ENCODE measurements around the gene WDR81. TPM values are rescaled to one million over a fixed set of nuclear protein-coding genes. Genes with fewer than 3 reads are reported as not detected.
A peak's percentile ranks its signal among the peaks of the same experiment; 100 is the strongest.

WDR81 gene
- total RNA-seq, 1 experiment from 2014 or later, result 17.4 TPM

DNA sequence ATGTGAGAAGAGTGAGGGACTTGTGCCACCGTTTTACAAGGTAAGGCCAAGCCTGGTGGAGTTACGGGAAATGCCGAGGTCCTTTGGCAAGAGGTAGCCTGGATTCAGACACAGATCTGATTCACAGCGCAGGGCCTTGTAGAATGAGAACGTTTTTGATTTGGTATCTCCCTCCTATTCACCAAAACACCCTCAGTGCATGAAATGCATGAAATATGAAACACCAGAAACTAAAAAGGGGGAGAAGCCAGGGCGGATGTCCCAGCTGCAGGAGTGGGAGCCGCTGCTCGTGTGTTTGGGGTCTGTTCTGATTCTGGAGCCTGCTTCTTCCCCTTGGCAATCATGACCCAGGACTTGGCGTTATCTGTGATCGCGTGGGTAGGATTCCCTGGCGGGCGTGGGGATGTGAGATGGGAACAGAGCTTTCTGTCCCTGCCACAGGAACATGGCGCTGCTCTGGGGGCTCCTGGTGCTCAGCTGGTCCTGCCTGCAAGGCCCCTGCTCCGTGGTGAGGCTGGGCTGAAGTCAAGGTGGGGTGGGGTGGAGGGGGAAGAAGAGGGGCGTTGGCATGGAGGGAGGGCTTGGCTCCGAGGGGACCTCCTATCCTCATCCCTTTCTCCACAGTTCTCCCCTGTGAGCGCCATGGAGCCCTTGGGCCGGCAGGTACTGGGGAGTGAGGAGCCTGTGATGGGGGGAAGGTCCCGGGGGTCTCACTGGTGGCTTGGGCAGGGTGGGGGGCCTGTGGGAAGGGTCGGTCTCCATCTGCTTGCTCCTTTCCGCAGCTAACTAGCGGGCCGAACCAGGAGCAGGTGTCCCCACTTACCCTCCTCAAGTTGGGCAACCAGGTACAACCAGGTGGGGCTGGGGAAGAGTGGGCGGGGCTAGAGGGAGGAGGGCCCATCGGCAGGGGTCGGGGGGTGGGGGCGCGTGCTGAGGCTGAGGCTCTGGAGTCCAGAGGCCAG is 20.3 kb downstream of the WDR81 start:
- BruUV-seq (replicated peaks), result no TSS peak
- ChIA-PET CTCF (no interaction called here), POLR2A (no interaction called here)
- H3K36me3 Mint-ChIP-seq (ENCODE audit: insufficient read depth, unreplicated experiment), result no peaks in the 10 kb centered on the region
- no peak overlapping the region for H3K4me3 Mint-ChIP-seq (ENCODE audit: unreplicated experiment)
- no peaks in the 10 kb centered on the region for H3K27me3 Mint-ChIP-seq (ENCODE audit: insufficient read depth, unreplicated experiment)
- H3K9me3 Mint-ChIP-seq (ENCODE audit: unreplicated experiment), result no peaks in the 10 kb centered on the region
- no peaks in the 10 kb centered on the region for H3K4me1 Mint-ChIP-seq (ENCODE audit: insufficient read depth, unreplicated experiment)
- no peak for DNase-seq (ENCODE audit: unreplicated experiment)
- TF ChIP-seq, protein P1, sequence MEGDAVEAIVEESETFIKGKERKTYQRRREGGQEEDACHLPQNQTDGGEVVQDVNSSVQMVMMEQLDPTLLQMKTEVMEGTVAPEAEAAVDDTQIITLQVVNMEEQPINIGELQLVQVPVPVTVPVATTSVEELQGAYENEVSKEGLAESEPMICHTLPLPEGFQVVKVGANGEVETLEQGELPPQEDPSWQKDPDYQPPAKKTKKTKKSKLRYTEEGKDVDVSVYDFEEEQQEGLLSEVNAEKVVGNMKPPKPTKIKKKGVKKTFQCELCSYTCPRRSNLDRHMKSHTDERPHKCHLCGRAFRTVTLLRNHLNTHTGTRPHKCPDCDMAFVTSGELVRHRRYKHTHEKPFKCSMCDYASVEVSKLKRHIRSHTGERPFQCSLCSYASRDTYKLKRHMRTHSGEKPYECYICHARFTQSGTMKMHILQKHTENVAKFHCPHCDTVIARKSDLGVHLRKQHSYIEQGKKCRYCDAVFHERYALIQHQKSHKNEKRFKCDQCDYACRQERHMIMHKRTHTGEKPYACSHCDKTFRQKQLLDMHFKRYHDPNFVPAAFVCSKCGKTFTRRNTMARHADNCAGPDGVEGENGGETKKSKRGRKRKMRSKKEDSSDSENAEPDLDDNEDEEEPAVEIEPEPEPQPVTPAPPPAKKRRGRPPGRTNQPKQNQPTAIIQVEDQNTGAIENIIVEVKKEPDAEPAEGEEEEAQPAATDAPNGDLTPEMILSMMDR (IDR thresholded peaks at IDR 0.05; ENCODE audit: unreplicated experiment), result no peak
- intact Hi-C loops (cut with micrococcal nuclease), result no loop called here
- H3K27ac Mint-ChIP-seq (ENCODE audit: low read depth, unreplicated experiment), result no peak overlapping the region

DNA sequence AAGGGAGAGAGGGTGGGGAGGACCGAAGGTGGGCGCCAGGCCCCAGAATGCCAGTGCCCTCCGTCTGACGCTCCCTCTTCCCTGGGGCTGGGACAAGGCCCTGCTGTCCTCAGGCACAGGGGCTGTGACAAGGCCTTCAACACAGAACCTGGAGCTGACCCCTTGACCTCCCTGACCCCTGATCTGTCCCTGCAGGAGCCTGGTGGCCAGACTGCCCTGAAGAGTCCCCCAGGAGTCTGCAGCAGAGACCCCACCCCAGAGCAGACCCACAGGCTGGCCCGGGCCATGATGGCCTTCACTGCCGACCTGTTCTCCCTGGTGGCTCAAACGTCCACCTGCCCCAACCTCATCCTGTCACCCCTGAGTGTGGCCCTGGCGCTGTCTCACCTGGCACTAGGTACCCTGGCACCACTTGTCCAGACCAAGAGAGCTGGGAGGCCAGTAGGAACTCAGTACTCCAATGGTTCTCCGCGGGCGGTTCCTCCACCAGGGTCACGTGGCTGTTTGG is 21.1 kb downstream of the WDR81 start:
- DNase-seq (ENCODE audit: unreplicated experiment), result no peak
- TF ChIP-seq, protein P1 (IDR thresholded peaks at IDR 0.05; ENCODE audit: unreplicated experiment), result no peak
- Mint-ChIP-seq H3K27ac (ENCODE audit: low read depth, unreplicated experiment) (no peak overlapping the region), H3K9me3 (ENCODE audit: unreplicated experiment) (no peaks in the 10 kb centered on the region), H3K4me3 (ENCODE audit: unreplicated experiment) (no peak overlapping the region), H3K36me3 (ENCODE audit: insufficient read depth, unreplicated experiment) (no peaks in the 10 kb centered on the region), H3K27me3 (ENCODE audit: insufficient read depth, unreplicated experiment) (no peaks in the 10 kb centered on the region), H3K4me1 (ENCODE audit: insufficient read depth, unreplicated experiment) (no peaks in the 10 kb centered on the region)
- intact Hi-C loops (cut with micrococcal nuclease), result no loop called here
- ChIA-PET CTCF (interaction anchor here (1.4 kb wide), 2 partner anchors 25 to 38 kb away, joined by 4 to 5 read pairs; no protein-coding TSS in a partner anchor), POLR2A (interaction anchor here (2.1 kb wide), 1 partner anchor 15 kb away, joined by 8 read pairs; no protein-coding TSS in a partner anchor)
- no TSS peak for BruUV-seq (replicated peaks)

DNA sequence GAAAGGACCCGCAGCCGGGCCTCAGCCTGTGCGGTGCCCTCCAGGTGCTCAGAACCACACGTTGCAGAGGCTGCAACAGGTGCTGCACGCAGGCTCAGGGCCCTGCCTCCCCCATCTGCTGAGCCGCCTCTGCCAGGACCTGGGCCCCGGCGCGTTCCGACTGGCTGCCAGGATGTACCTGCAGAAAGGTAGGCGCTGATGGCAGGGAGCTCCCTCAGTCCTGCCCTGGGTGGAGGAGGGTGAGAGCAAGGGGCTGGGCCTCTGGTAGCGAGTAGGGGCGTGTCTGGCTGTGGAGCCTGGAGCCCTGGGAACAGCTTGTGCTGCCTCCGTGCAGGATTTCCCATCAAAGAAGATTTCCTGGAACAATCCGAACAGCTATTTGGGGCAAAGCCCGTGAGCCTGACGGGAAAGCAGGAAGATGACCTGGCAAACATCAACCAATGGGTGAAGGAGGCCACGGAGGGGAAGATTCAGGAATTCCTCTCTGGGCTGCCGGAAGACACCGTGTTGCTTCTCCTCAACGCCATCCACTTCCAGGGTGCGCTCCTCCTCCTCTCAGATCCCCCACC is 22.6 kb downstream of the WDR81 start:
- intact Hi-C loops (cut with micrococcal nuclease), result no loop called here
- POLR2A ChIA-PET, result interaction anchor here (0.7 to 2.1 kb wide), 5 partner anchors 10 to 27 kb away, joined by 3 to 8 read pairs (median 3); no protein-coding TSS in a partner anchor
- no peaks in the 10 kb centered on the region for H3K27me3 Mint-ChIP-seq (ENCODE audit: insufficient read depth, unreplicated experiment)
- CTCF ChIA-PET, result interaction anchor here (0.9 to 1.4 kb wide), 2 partner anchors 17 to 37 kb away, joined by 5 read pairs; no protein-coding TSS in a partner anchor
- no peak overlapping the region for H3K27ac Mint-ChIP-seq (ENCODE audit: low read depth, unreplicated experiment)
- H3K4me1 Mint-ChIP-seq (ENCODE audit: insufficient read depth, unreplicated experiment), result no peaks in the 10 kb centered on the region
- peak; percentile 72 for DNase-seq (ENCODE audit: unreplicated experiment)
- no peaks in the 10 kb centered on the region for H3K36me3 Mint-ChIP-seq (ENCODE audit: insufficient read depth, unreplicated experiment)
- no TSS peak for BruUV-seq (replicated peaks)
- no peaks in the 10 kb centered on the region for H3K9me3 Mint-ChIP-seq (ENCODE audit: unreplicated experiment)
- H3K4me3 Mint-ChIP-seq (ENCODE audit: unreplicated experiment), result no peak overlapping the region
- TF ChIP-seq, protein P1 (IDR thresholded peaks at IDR 0.05; ENCODE audit: unreplicated experiment), result no peak

DNA sequence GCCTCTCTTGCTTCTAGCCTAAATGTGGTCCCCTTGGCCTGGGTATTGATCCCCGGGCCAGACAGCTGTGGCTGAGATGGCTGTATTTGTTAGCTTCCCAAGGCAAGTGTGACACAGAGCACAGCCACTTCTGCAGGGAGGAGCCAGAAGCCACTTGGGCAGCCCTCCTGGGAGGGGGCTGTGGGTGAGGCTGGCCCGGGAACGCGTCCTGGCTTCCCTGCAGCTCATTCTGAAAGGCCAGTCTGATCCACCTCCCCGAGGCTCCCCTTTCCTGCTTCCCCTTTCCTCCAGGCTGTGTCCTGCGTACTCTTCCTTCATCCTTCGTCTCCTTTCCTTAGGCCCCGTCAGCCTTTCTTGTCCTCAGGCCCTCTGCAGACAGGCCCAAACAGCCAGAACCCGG is 26.1 kb downstream of the WDR81 start:
- H3K27me3 Mint-ChIP-seq (ENCODE audit: insufficient read depth, unreplicated experiment), result no peaks in the 10 kb centered on the region
- H3K4me1 Mint-ChIP-seq (ENCODE audit: insufficient read depth, unreplicated experiment), result peaks cover 8% of the 10 kb centered on the region
- BruUV-seq (replicated peaks), result no TSS peak
- H3K4me3 Mint-ChIP-seq (ENCODE audit: unreplicated experiment), result no peak overlapping the region
- TF ChIP-seq, protein P1 (IDR thresholded peaks at IDR 0.05; ENCODE audit: unreplicated experiment), result no peak
- no peak overlapping the region for H3K27ac Mint-ChIP-seq (ENCODE audit: low read depth, unreplicated experiment)
- no peak for DNase-seq (ENCODE audit: unreplicated experiment)
- ChIA-PET CTCF (interaction anchor here (1.5 kb wide), 1 partner anchor 29 kb away, joined by 5 read pairs; no protein-coding TSS in a partner anchor), POLR2A (interaction anchor here (0.6 kb wide), 1 partner anchor 214 kb away, joined by 3 read pairs; no protein-coding TSS in a partner anchor)
- intact Hi-C loops (cut with micrococcal nuclease), result no loop called here
- no peaks in the 10 kb centered on the region for H3K9me3 Mint-ChIP-seq (ENCODE audit: unreplicated experiment)
- no peaks in the 10 kb centered on the region for H3K36me3 Mint-ChIP-seq (ENCODE audit: insufficient read depth, unreplicated experiment)
